SK-MEL-5 (cell line): ENCODE measurements around the gene HEXIM1. TPM values are rescaled to one million over a fixed set of nuclear protein-coding genes. Genes with fewer than 3 reads are reported as not detected.

Source experiments
- DNase-seq: peaks from one replicate; pipeline ENCODE4 v3.0.0-alpha.2; 2016; ENCODE audit warnings: low read depth, low spot score
- in situ Hi-C: cut with HindIII; loops from 2 replicates; pipeline ENCODE4 v1.10.0; 2016; ENCODE audit warnings: low sequenced_read_pairs, high pct_unique_total_duplicates, low pct_unique_long_range_greater_than_20kb
- total RNA-seq: library from RNA; depleted of rRNA; stranded (reverse); fragments of >200 nt; shearing (Covaris generic); gene quantifications from 2 replicates; pipeline ENCODE4 v1.2.3, GENCODE V29; 2014

Gene HEXIM1
- total RNA-seq, 1 experiment from 2014 or later = 10.6 TPM

GRCh38 chr17:45110676-45111611, 37.3 kb upstream of the HEXIM1 start:
- in situ Hi-C loops = no loop called here
- DNase-seq = peak; percentile 25

DNA sequence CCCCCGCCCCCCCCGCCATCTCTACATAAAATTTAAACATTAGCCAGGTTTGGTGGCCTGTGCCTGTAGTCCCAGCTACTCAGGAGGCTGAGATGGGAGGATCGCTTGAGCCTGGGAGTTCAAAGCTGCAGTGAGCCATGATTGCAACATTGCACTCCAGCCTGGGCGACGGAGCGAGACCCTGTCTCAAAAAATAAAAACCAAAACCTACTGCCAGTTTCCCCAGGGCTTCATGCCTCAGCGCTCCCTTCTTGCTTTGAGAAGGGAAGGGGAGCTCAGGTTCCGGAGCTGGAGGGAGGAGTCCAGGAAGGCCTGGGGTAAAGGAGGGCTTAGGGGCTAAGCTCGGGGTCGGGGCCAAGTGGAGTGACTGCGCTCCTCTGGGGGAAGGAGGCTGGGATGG, 36.4 kb upstream of the HEXIM1 start:
- DNase-seq = no peak
- in situ Hi-C loops = no loop called here

GRCh38 chr17:45112559-45113423, 35.5 kb upstream of the HEXIM1 start:
- in situ Hi-C loops = no loop called here
- DNase-seq = no peak

GRCh38 chr17:45113424-45113754, 34.9 kb upstream of the HEXIM1 start:
- no peak for DNase-seq
- in situ Hi-C loops = no loop called here

GRCh38 chr17:45114117-45114932, 34.0 kb upstream of the HEXIM1 start:
- in situ Hi-C loops = no loop called here
- no peak for DNase-seq

- DNase-seq = no peak
- in situ Hi-C loops = no loop called here
Measured at GRCh38 chr17:45115015-45115625, 33.2 kb upstream of the HEXIM1 start.

DNA sequence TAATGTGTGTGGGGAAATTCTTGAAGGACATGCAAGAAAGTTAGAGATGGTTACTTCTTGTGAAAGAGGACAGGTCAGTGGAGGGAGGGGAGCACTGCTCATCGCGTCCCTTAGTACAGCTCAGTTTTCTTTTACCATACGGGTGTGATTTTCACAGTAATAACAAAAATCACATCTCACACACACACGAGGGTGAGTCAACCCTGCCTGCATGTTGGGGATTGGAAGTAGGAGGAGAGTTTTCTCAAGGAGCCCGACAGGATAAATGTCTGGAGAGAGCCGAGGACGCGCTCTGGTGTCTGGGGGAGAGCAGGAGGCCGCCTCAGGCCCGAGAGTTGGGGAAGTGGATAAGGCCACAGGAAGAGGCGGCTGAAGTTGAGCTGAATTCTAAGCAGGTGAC, 32.4 kb upstream of the HEXIM1 start:
- in situ Hi-C loops = no loop called here

DNA sequence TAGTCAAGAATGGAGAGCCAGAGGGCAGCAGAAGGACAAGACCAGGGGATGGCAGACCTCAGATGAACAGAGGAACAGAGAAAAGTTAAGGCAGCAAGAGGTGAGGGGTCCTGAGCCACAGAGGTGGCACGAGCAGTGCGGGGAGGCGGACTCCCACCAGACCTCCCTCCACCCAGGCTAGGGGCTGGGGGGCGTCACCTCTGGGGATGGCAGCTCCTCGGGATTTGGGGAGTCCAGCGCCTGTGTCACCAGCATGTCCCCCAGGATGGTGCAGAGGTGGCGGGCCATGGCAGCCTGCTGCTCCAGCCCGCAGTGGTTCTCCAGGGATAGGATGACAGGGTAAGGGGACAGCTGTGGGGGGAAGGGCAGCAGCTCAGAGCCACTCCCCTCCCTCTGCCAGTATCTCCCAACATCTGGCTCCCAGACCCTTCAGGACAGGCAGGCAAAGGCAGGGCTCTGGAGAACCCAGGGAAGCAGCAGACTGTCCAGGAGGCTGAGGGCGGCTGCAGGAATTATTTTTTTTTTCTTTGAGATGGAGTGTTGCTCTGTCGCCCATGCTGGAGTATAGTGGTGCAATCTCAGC, 31.8 kb upstream of the HEXIM1 start:
- in situ Hi-C loops = no loop called here

More for the DNA sequence above, 32.4 kb upstream of the HEXIM1 start:
- no peak for DNase-seq

DNA sequence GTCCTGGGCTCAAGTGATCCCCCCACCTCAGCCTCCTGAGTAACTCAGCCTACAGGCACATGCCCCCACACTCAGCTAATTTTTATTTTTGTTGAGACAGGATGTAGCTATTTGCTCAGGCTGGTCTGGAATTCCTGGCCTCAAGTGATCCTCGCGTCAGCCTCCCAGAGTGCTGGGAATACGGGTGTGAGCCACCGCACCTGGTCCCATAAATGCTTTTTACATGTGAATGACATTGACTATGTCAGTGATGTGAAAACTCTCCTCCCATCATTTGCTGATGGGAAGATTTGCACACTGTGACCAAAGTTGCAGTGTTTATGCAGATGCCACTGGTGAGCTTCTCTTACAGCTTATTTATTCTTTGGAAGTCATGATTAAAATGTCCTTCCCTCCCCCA, 30.9 kb upstream of the HEXIM1 start:
- DNase-seq = no peak
- in situ Hi-C loops = no loop called here

More for the DNA sequence above, 31.8 kb upstream of the HEXIM1 start:
- no peak for DNase-seq

DNA sequence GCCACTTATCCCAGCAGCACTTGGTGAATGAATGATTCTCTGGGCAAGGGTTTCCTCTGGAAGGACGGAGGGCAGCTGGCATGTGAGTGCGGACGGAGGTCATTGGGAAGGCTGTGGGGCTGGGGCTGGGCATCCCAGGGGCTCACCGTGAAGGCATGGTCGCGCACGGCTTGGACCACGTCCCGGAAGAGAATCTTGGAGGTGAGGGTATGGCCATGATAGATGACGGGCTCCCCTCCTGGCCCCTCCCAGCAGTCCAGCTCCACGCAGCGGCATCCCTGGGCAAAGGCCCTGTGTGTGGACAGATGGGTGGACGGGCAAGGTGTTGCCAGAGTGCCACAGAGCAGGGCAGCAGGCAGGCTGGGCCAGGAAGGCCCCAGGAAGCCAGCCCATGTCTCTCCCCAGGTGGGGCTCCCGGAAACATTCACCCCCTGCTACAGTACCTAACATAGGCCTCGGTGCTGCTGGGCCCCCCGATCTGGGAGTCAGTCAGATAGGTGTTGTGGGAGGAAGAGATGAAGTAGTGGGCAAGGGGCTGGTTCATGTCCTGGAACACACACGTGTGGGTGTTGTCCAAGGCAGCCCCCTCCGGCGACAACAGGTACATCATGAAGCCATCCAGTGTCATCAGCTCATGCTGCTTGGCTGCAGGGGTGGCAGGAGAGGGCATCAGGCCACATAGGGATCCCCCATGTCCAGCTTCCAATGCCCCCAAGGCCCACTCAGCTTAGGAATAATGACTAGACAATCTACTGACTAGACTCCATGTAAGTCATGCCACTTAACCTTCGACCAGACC, 30.2 kb upstream of the HEXIM1 start:
- no peak for DNase-seq
- in situ Hi-C loops = no loop called here

DNA sequence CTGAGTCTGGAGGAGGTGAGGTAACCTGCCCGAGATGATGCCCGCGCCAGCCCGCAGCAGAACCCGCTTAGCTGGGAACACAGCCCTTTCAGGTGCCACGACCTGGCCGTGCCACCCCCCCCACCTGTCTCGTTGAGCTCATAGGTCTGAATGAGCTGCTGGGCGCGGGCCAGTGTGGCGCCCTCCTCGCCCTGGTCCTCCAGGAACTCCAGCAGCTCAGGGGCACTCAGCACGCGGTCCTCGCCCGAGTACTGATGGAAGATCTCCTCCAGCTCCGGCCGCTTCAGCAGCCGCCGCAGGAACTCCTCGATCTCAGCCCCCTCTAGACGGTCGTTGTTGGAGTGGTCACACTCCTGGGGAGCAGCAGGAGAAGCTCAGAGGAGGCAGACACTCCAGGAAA, 29.6 kb upstream of the HEXIM1 start:
- in situ Hi-C loops = no loop called here
- no peak for DNase-seq

DNA sequence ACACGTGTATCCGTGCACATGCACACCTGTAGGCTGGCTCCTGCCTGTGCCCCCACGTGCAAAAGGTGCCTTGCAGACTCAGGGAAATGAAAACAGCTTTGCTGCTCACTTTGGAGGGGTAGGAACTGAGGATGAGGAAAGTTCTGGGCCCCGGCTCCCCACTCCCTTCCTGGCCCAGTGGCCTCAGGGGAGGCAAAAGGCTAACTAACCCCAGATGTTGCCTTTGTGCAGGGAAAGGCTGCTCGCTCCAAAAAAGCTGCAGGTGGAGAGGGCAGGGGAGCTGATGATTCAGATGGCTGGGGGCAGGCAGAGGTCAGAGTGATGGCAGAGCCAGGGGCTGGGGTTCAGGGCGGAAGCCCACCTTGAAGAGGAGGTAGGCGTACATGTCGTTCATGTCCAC, 28.3 kb upstream of the HEXIM1 start:
- in situ Hi-C loops = no loop called here
- DNase-seq = no peak

- in situ Hi-C loops = no loop called here
- DNase-seq = no peak
Measured at GRCh38 chr17:45120558-45120957, 27.7 kb upstream of the HEXIM1 start.

DNA sequence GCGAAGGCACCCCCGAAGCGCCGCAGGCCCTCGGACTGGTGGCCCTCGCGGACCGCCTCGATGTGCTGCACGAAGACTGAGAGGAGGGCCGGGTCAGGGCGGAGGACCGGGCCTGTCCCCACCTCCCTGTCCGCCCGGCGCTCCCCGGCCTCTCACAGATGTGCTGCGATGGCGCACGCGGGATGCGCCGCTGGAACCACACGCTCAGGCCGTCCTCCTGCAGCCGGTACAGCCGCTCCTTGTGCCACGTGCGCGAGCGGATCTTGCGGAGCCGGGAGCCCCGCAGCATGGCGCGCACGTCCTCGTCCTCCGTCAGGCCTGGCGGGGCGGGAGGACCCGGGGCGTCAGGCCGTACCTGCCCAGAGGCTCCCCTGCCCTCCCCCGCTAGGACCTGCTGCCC, 27.2 kb upstream of the HEXIM1 start:
- in situ Hi-C loops = no loop called here
- no peak for DNase-seq

GRCh38 chr17:45123076-45123770, 25.1 kb upstream of the HEXIM1 start:
- in situ Hi-C loops = no loop called here
- no peak for DNase-seq
